ENCODE measurements around the gene HDHD2.

The HDHD2 gene

DNA sequence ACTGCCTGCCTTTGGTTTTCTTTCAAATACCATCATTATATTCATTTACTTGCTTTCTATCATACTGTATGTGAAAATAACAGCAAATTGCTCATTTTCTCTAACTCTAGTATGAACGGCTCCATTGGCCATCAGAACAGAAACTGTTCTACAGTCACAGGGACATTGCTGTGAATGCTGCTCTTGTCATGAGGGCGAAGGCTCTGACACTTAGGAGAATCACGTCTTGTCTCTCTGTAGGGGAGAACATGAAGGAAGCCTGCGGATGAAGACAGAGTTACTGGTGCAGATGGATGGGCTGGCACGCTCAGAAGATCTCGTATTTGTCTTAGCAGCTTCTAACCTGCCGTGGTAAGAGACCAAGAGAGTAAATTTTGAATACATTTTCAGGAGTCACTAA is 73.2 kb downstream of the HDHD2 start:
- H3K27me3 ChIP-seq (ENCODE audit: low read length): no peaks in the 10 kb centered on the region
- no peaks in the 10 kb centered on the region for H3K79me2 ChIP-seq (ENCODE audit: insufficient read depth, low read length)
- H3K4me2 ChIP-seq (ENCODE audit: low read depth, low read length, poor library complexity, severe bottlenecking): no peak overlapping the region
- H3K36me3 ChIP-seq (ENCODE audit: low read length): peaks cover 12% of the 10 kb centered on the region; the same call in 1 of the 2 replicates
- no peak for TF ChIP-seq EZH2phosphoT487 (conservative IDR thresholded peaks at IDR 0.05; ENCODE audit: low read length)
- TF ChIP-seq, protein P1, sequence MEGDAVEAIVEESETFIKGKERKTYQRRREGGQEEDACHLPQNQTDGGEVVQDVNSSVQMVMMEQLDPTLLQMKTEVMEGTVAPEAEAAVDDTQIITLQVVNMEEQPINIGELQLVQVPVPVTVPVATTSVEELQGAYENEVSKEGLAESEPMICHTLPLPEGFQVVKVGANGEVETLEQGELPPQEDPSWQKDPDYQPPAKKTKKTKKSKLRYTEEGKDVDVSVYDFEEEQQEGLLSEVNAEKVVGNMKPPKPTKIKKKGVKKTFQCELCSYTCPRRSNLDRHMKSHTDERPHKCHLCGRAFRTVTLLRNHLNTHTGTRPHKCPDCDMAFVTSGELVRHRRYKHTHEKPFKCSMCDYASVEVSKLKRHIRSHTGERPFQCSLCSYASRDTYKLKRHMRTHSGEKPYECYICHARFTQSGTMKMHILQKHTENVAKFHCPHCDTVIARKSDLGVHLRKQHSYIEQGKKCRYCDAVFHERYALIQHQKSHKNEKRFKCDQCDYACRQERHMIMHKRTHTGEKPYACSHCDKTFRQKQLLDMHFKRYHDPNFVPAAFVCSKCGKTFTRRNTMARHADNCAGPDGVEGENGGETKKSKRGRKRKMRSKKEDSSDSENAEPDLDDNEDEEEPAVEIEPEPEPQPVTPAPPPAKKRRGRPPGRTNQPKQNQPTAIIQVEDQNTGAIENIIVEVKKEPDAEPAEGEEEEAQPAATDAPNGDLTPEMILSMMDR (IDR thresholded peaks at IDR 0.05; ENCODE audit: insufficient read depth, low read length, poor library complexity, severe bottlenecking): no peak
- no peak overlapping the region for H3K9ac ChIP-seq (ENCODE audit: low read length)
- H2AFZ ChIP-seq (ENCODE audit: low read depth, low read length, severe bottlenecking): no peak overlapping the region
- no peaks in the 10 kb centered on the region for H3F3A ChIP-seq (ENCODE audit: insufficient read depth)
- H4K20me1 ChIP-seq (ENCODE audit: low read depth, low read length): no peaks in the 10 kb centered on the region
- H3K9me3 ChIP-seq (ENCODE audit: insufficient read depth, low read length): no peaks in the 10 kb centered on the region
- H3K4me3 ChIP-seq (ENCODE audit: insufficient read depth, low read length, poor library complexity, severe bottlenecking): no peak overlapping the region
- H3K27ac ChIP-seq (ENCODE audit: low read depth, low read length): no peak overlapping the region
- no peaks in the 10 kb centered on the region for H3K9me2 ChIP-seq (replicated peaks; ENCODE audit: insufficient read depth, low read length)

DNA sequence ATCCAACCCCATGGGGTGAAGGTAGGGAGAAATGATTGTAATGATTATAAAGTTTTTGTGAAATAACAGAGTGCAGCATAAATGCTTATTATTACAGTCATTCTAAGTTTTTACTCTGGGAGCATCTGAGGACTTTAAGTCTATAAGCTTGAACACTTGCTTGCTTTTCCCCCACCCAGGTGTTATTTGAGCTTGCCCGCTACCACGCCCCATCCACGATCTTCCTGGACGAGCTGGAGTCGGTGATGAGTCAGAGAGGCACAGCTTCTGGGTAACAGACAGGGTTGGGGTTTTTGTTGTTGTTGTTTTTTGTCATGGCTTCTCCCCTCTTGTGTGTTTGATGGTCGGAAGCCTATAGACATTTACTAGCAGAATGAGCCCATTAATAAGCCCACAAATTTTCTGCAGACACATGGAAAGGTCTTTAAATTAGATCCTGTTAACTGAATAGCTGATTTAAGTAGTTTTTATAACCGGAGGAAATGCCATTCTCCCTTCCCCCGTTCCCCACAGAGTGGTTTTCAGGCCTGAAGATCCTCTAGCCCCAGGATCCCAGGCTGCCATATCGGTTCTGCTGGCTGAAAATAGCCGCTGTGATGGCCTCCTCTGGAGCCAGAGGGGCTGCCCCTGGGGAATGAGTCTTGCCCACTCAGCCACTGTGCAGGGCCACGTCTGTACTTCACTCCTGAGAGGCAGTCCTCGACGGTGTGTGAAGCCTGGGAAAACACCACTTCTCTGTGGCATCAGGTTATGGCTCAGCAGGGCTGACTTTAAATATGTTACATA is 75.0 kb downstream of the HDHD2 start:
- H3K4me2 ChIP-seq (ENCODE audit: low read depth, low read length, poor library complexity, severe bottlenecking): no peak overlapping the region
- no peak overlapping the region for H3K9ac ChIP-seq (ENCODE audit: low read length)
- no peaks in the 10 kb centered on the region for H3K9me2 ChIP-seq (replicated peaks; ENCODE audit: insufficient read depth, low read length)
- H3F3A ChIP-seq (ENCODE audit: insufficient read depth): no peaks in the 10 kb centered on the region
- H3K36me3 ChIP-seq (ENCODE audit: low read length): peaks cover 12% of the 10 kb centered on the region; the same call in 1 of the 2 replicates
- H3K27me3 ChIP-seq (ENCODE audit: low read length): no peaks in the 10 kb centered on the region
- no peak overlapping the region for H3K27ac ChIP-seq (ENCODE audit: low read depth, low read length)
- no peaks in the 10 kb centered on the region for H3K79me2 ChIP-seq (ENCODE audit: insufficient read depth, low read length)
- H3K4me3 ChIP-seq (ENCODE audit: insufficient read depth, low read length, poor library complexity, severe bottlenecking): no peak overlapping the region
- TF ChIP-seq EZH2phosphoT487 (conservative IDR thresholded peaks at IDR 0.05; ENCODE audit: low read length): no peak
- TF ChIP-seq, protein P1 (IDR thresholded peaks at IDR 0.05; ENCODE audit: insufficient read depth, low read length, poor library complexity, severe bottlenecking): no peak
- H2AFZ ChIP-seq (ENCODE audit: low read depth, low read length, severe bottlenecking): no peak overlapping the region
- H4K20me1 ChIP-seq (ENCODE audit: low read depth, low read length): no peaks in the 10 kb centered on the region
- no peaks in the 10 kb centered on the region for H3K9me3 ChIP-seq (ENCODE audit: insufficient read depth, low read length)

DNA sequence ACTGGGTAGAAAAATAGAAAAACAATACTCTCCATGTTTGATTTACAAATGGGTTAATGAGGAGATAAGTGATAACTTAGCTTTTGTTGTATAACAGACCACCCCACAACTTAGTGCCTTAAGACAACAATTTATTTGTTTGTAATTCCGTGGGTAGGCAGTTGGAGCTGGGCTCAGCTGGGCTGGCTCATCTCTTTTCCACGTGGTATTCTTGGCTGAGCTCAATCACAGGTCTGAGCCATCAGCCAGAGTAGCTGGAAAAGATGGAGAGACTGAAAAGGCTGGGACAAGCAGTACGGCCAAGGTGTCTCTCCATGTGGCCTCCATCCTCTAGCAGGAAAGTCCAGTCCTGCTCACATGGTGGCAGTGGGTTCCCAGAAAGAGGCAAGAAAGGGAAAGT is 82.7 kb downstream of the HDHD2 start:
- TF ChIP-seq, protein P1 (IDR thresholded peaks at IDR 0.05; ENCODE audit: insufficient read depth, low read length, poor library complexity, severe bottlenecking): no peak
- TF ChIP-seq EZH2phosphoT487 (conservative IDR thresholded peaks at IDR 0.05; ENCODE audit: low read length): no peak
- H3K9ac ChIP-seq (ENCODE audit: low read length): no peak overlapping the region
- H3K4me3 ChIP-seq (ENCODE audit: insufficient read depth, low read length, poor library complexity, severe bottlenecking): no peak overlapping the region
- H3K9me2 ChIP-seq (replicated peaks; ENCODE audit: insufficient read depth, low read length): no peaks in the 10 kb centered on the region
- no peaks in the 10 kb centered on the region for H3F3A ChIP-seq (ENCODE audit: insufficient read depth)
- no peak overlapping the region for H2AFZ ChIP-seq (ENCODE audit: low read depth, low read length, severe bottlenecking)
- no peaks in the 10 kb centered on the region for H3K79me2 ChIP-seq (ENCODE audit: insufficient read depth, low read length)
- no peaks in the 10 kb centered on the region for H3K9me3 ChIP-seq (ENCODE audit: insufficient read depth, low read length)
- H3K27me3 ChIP-seq (ENCODE audit: low read length): no peaks in the 10 kb centered on the region
- peaks cover 4% of the 10 kb centered on the region for H3K36me3 ChIP-seq (ENCODE audit: low read length)
- H3K4me2 ChIP-seq (ENCODE audit: low read depth, low read length, poor library complexity, severe bottlenecking): no peak overlapping the region
- no peak overlapping the region for H3K27ac ChIP-seq (ENCODE audit: low read depth, low read length)
- no peaks in the 10 kb centered on the region for H4K20me1 ChIP-seq (ENCODE audit: low read depth, low read length)
